Measurements from ENCODE around the gene KIF20A. TPM values are rescaled to one million over a fixed set of nuclear protein-coding genes. Genes with fewer than 3 reads are reported as not detected.
"Not testable (repeated sequence)": the region's sequence is repeated elsewhere in the genome, so short reads cannot be mapped to it uniquely, and the experiment has no call there.

Gene KIF20A
- total RNA-seq, 2 experiments from 2014 or later, result 66.6 to 76.3 TPM

DNA sequence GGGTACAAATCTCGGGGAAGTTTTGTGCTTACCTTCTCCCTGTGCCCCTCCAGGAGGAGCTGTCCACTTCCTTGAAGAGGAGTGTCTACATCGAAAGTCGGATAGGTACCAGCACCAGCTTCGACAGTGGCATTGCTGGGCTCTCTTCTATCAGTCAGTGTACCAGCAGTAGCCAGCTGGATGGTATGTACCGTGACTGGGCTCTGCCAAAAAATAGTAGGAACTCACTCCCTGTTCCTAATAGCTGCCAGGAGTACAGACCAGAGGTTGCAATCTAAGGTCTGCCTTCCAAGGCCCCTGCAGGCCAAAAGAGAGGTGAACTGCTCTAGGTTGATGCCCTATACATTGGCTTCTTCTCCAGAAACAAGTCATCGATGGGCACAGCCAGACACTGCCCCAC is 3.9 kb downstream of the KIF20A start:
- ChIA-PET POLR2A (interaction anchor here (0.6 to 1.2 kb wide), 2 partner anchors 31 to 299 kb away, joined by 4 to 6 read pairs; no protein-coding TSS in a partner anchor), CTCF (interaction anchor here (0.5 kb wide), 1 partner anchor 321 kb away, joined by 3 read pairs; no protein-coding TSS in a partner anchor)
- no peak for DNase-seq
- no peaks in the 10 kb centered on the region for H3K27me3 Mint-ChIP-seq
- no peaks in the 10 kb centered on the region for H3K9me3 Mint-ChIP-seq (ENCODE audit: low read depth)
- no peak for ATAC-seq
- H3K4me1 Mint-ChIP-seq, result peaks cover 8% of the 10 kb centered on the region
- intact Hi-C loops (cut with DNase I, micrococcal nuclease), result no loop called here
- no peak overlapping the region for H3K4me3 Mint-ChIP-seq
- H3K36me3 Mint-ChIP-seq (ENCODE audit: low read depth), result peaks cover 49% of the 10 kb centered on the region
- H3K27ac Mint-ChIP-seq, result no peak overlapping the region

DNA sequence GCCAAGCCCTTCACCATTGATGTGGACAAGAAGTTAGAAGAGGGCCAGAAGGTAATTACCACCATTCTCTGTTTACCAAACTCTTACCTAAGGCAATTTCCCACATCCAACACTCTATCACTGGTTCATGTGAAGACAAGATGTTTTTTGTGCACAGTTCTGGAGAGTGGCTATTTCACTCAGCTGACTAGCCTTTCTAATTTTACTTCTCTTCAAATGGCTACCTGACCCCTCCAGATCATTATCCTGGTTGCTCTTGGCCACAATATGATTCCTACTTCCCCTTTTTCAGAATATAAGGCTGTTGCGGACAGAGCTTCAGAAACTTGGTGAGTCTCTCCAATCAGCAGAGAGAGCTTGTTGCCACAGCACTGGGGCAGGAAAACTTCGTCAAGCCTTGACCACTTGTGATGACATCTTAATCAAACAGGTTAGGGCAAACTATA is 7.1 kb downstream of the KIF20A start:
- ChIA-PET POLR2A (interaction anchor here (0.8 kb wide), 1 partner anchor 267 kb away, joined by 4 read pairs; no protein-coding TSS in a partner anchor), CTCF (interaction anchor here (0.6 kb wide), 2 partner anchors 18 to 166 kb away, joined by 3 read pairs; no protein-coding TSS in a partner anchor)
- intact Hi-C loops (cut with DNase I, micrococcal nuclease), result no loop called here
- ATAC-seq, result no peak
- H3K36me3 Mint-ChIP-seq (ENCODE audit: low read depth), result peaks cover 56% of the 10 kb centered on the region
- H3K27ac Mint-ChIP-seq, result no peak overlapping the region
- DNase-seq, result no peak
- H3K27me3 Mint-ChIP-seq, result no peaks in the 10 kb centered on the region
- H3K4me1 Mint-ChIP-seq, result peaks cover 3% of the 10 kb centered on the region
- no peak overlapping the region for H3K4me3 Mint-ChIP-seq
- H3K9me3 Mint-ChIP-seq (ENCODE audit: low read depth), result no peaks in the 10 kb centered on the region

GRCh38 chr5:138188626-138189025 is 9.7 kb downstream of the KIF20A start:
- Mint-ChIP-seq H3K4me1 (no peaks in the 10 kb centered on the region), H3K36me3 (ENCODE audit: low read depth) (peaks cover 54% of the 10 kb centered on the region), H3K4me3 (no peak overlapping the region), H3K27ac (no peak overlapping the region), H3K9me3 (ENCODE audit: low read depth) (no peaks in the 10 kb centered on the region), H3K27me3 (no peaks in the 10 kb centered on the region)
- ATAC-seq (no peak), DNase-seq (no peak)
- intact Hi-C loops (cut with DNase I, micrococcal nuclease), result no loop called here
- ChIA-PET POLR2A (interaction anchor here (1.0 to 1.6 kb wide), 2 partner anchors 10 to 24 kb away, joined by 3 to 4 read pairs; partner anchors contain the start of genes CDC23 and KIF20A), CTCF (interaction anchor here (0.6 kb wide), 1 partner anchor 162 kb away, joined by 3 read pairs; no protein-coding TSS in a partner anchor)

GRCh38 chr5:138192826-138193225 is 13.9 kb downstream of the KIF20A start:
- no peak for DNase-seq
- Mint-ChIP-seq H3K9me3 (ENCODE audit: low read depth) (no peaks in the 10 kb centered on the region), H3K4me3 (no peak overlapping the region), H3K4me1 (no peaks in the 10 kb centered on the region), H3K36me3 (ENCODE audit: low read depth) (peaks cover 40% of the 10 kb centered on the region), H3K27ac (no peak overlapping the region), H3K27me3 (no peaks in the 10 kb centered on the region)
- ChIA-PET POLR2A (no interaction called here), CTCF (no interaction called here)
- no peak for ATAC-seq
- intact Hi-C loops (cut with DNase I, micrococcal nuclease), result no loop called here

DNA sequence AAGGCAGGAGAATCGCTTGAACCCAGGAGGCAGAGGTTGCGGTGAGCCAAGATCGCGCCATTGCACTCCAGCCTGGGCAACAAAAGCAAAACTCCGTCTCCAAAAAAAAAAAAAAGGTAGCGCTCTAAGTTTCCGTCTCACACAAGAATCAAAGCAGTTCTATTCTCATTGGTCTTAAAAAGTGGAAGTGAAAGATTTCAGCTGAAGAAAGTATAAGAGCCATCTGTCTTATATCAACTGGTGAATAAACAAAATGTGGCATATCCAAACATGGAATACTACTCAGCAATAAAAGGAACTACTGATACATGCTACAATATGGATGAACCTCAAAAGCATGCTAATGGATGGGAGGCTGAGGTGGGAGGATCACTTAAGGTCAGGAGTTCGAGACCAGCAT is 14.9 kb downstream of the KIF20A start:
- DNase-seq; intact Hi-C loops (cut with DNase I, micrococcal nuclease); CTCF ChIA-PET; H3K27me3 Mint-ChIP-seq; H3K4me1 Mint-ChIP-seq; ATAC-seq; H3K4me3 Mint-ChIP-seq; POLR2A ChIA-PET; H3K9me3 Mint-ChIP-seq (ENCODE audit: low read depth); H3K27ac Mint-ChIP-seq: not testable (repeated sequence)
- H3K36me3 Mint-ChIP-seq (ENCODE audit: low read depth), result peaks cover 35% of the 10 kb centered on the region

- Mint-ChIP-seq H3K27me3 (no peaks in the 10 kb centered on the region), H3K4me3 (peak overlapping the region; percentile 1), H3K27ac (no peak overlapping the region), H3K9me3 (ENCODE audit: low read depth) (no peaks in the 10 kb centered on the region), H3K4me1 (peaks cover 20% of the 10 kb centered on the region), H3K36me3 (ENCODE audit: low read depth) (peaks cover 13% of the 10 kb centered on the region)
- ChIA-PET POLR2A (interaction anchor here (0.6 kb wide), 1 partner anchor 143 kb away, joined by 3 read pairs; no protein-coding TSS in a partner anchor), CTCF (no interaction called here)
- DNase-seq, result no peak
- intact Hi-C loops (cut with DNase I, micrococcal nuclease), result loop anchor here (5.0 to 10.0 kb wide), 4 partner anchors 126 to 1894 kb away; partner anchors contain the start of gene FAM53C (in 1 of the 2)
- no peak for ATAC-seq
These were observed 32.1 kb downstream of the KIF20A start for GRCh38 chr5:138210985-138211384.

DNA sequence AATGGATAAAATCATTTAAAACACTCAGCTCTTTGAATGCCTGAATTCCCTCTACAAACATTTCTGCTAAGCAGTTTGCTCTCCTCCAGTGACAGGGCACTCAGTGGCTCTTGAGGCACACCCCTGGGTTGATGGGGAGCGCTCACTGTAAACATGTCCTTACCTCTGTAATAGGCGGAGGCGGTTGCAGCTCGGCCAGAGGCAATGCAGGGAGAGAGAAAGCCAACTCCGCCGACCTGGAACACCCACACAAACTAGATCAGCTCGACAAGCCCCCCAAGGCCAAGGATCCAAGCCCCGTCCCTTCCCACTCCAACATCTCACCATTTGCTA is 33.9 kb downstream of the KIF20A start:
- POLR2A ChIA-PET, result interaction anchor here (1.0 to 2.2 kb wide), 6 partner anchors 24 to 330 kb away, joined by 3 to 10 read pairs (median 5); partner anchors contain the start of genes CDC25C, ETF1, KDM3B and KIF20A
- Mint-ChIP-seq H3K9me3 (ENCODE audit: low read depth) (no peaks in the 10 kb centered on the region), H3K27me3 (no peaks in the 10 kb centered on the region), H3K27ac (peak overlapping the region; percentile 94), H3K4me1 (peaks cover 20% of the 10 kb centered on the region), H3K4me3 (peak overlapping the region; percentile 92), H3K36me3 (ENCODE audit: low read depth) (peaks cover 11% of the 10 kb centered on the region)
- ATAC-seq (peak; percentile 34), DNase-seq (peak; percentile 42)
- intact Hi-C loops (cut with DNase I, micrococcal nuclease), result loop anchor here (1.0 to 10.0 kb wide), 15 partner anchors 34 to 1892 kb away; partner anchors contain the start of genes BRD8 (in 2 of the 2), FAM53C (in 2 of the 2), CDC25C (in 1 of the 2) and ETF1 (in 1 of the 2)
- CTCF ChIA-PET, result interaction anchor here (0.6 to 2.5 kb wide), 11 partner anchors 10 to 197 kb away, joined by 3 to 18 read pairs (median 3); partner anchors contain the start of genes BRD8, CDC25C, KDM3B and KIF20A

- intact Hi-C loops (cut with DNase I, micrococcal nuclease), result loop anchor here (1.0 to 10.0 kb wide), 15 partner anchors 35 to 1891 kb away; partner anchors contain the start of genes BRD8 (in 2 of the 2), FAM53C (in 2 of the 2), CDC25C (in 1 of the 2) and ETF1 (in 1 of the 2)
- POLR2A ChIA-PET, result interaction anchor here (0.6 to 2.2 kb wide), 13 partner anchors 25 to 1458 kb away, joined by 3 to 10 read pairs (median 5); partner anchors contain the start of genes CDC25C, ETF1, KDM3B and KIF20A
- no peaks in the 10 kb centered on the region for H3K9me3 Mint-ChIP-seq (ENCODE audit: low read depth)
- CTCF ChIA-PET, result interaction anchor here (0.6 to 2.5 kb wide), 14 partner anchors 9 to 211 kb away, joined by 3 to 18 read pairs (median 4); partner anchors contain the start of genes BRD8, CDC25C, KDM3B and KIF20A
- ATAC-seq (peak; percentile 98), DNase-seq (peak; percentile 94)
- peaks cover 5% of the 10 kb centered on the region for H3K36me3 Mint-ChIP-seq (ENCODE audit: low read depth)
- H3K27ac Mint-ChIP-seq, result peak within 1 kb of the TSS; percentile 94
- H3K4me1 Mint-ChIP-seq, result peaks cover 16% of the 10 kb centered on the region
- H3K27me3 Mint-ChIP-seq, result no peaks in the 10 kb centered on the region
- peak within 1 kb of the TSS; percentile 92 for H3K4me3 Mint-ChIP-seq
These were observed 34.5 kb downstream of the KIF20A start, which contains the start of gene CDC23 for GRCh38 chr5:138213161-138214029. Gene CDC23 (minus strand): TSS chr5:138213323. CDS start chr5:138213312, 11 bp downstream.

GRCh38 chr5:138216799-138217198 is 37.9 kb downstream of the KIF20A start:
- Mint-ChIP-seq H3K9me3 (ENCODE audit: low read depth) (no peaks in the 10 kb centered on the region), H3K27ac (no peak overlapping the region), H3K36me3 (ENCODE audit: low read depth) (no peaks in the 10 kb centered on the region), H3K4me1 (peaks cover 8% of the 10 kb centered on the region), H3K27me3 (no peaks in the 10 kb centered on the region), H3K4me3 (no peak overlapping the region)
- intact Hi-C loops (cut with DNase I, micrococcal nuclease), result loop anchor here in 1 of 2 experiments (10.0 kb wide), 1 partner anchor 1888 kb away; no protein-coding TSS in a partner anchor
- ATAC-seq (no peak), DNase-seq (no peak)
- CTCF ChIA-PET, result no interaction called here
- POLR2A ChIA-PET, result no interaction called here

- POLR2A ChIA-PET, result no interaction called here
- no peak overlapping the region for H3K4me3 Mint-ChIP-seq
- no peak for ATAC-seq
- no peak for DNase-seq
- H3K27ac Mint-ChIP-seq, result no peak overlapping the region
- H3K27me3 Mint-ChIP-seq, result peaks cover 8% of the 10 kb centered on the region
- H3K36me3 Mint-ChIP-seq (ENCODE audit: low read depth), result no peaks in the 10 kb centered on the region
- intact Hi-C loops (cut with DNase I, micrococcal nuclease), result no loop called here
- CTCF ChIA-PET, result interaction anchor here (0.7 to 1.9 kb wide), 9 partner anchors 10 to 1473 kb away, joined by 3 to 9 read pairs (median 4); partner anchors contain the start of gene CDC23
- H3K4me1 Mint-ChIP-seq, result peaks cover 6% of the 10 kb centered on the region
- H3K9me3 Mint-ChIP-seq (ENCODE audit: low read depth), result peaks cover 4% of the 10 kb centered on the region
These were observed 44.6 kb downstream of the KIF20A start for GRCh38 chr5:138223532-138223931.

GRCh38 chr5:138224712-138225111 is 45.8 kb downstream of the KIF20A start:
- peaks cover 4% of the 10 kb centered on the region for H3K9me3 Mint-ChIP-seq (ENCODE audit: low read depth)
- no peak overlapping the region for H3K27ac Mint-ChIP-seq
- intact Hi-C loops (cut with DNase I, micrococcal nuclease), result no loop called here
- ChIA-PET POLR2A (interaction anchor here (0.6 kb wide), 1 partner anchor 132 kb away, joined by 3 read pairs; no protein-coding TSS in a partner anchor), CTCF (interaction anchor here (1.1 to 2.3 kb wide), 4 partner anchors 11 to 128 kb away, joined by 4 to 8 read pairs (median 4); partner anchors contain the start of gene KDM3B)
- ATAC-seq (no peak), DNase-seq (no peak)
- H3K4me1 Mint-ChIP-seq, result peaks cover 6% of the 10 kb centered on the region
- H3K27me3 Mint-ChIP-seq, result peaks cover 8% of the 10 kb centered on the region
- no peak overlapping the region for H3K4me3 Mint-ChIP-seq
- H3K36me3 Mint-ChIP-seq (ENCODE audit: low read depth), result no peaks in the 10 kb centered on the region
